Endothelial cell (in vitro differentiated cells): ENCODE data around the gene UBE2G2. TPM values are rescaled to one million over a fixed set of nuclear protein-coding genes. Genes with fewer than 3 reads are reported as not detected.
A peak's percentile ranks its signal among the peaks of the same experiment; 100 is the strongest.

Source experiments
- DNase-seq: peaks from one replicate; pipeline ENCODE4 v3.0.0; 2021; ENCODE audit warnings: low spot score
- H3K27ac Mint-ChIP-seq: one replicate; pipeline ENCODE4 v1.8.0; 2021; ENCODE audit warnings: mixed read lengths, inconsistent platforms; ENCODE audit not compliant: unreplicated experiment
- H3K27me3 Mint-ChIP-seq: one replicate; pipeline ENCODE4 v1.8.0; 2021; ENCODE audit warnings: mild to moderate bottlenecking, moderate library complexity, mixed read lengths, inconsistent platforms; ENCODE audit not compliant: unreplicated experiment
- H3K36me3 Mint-ChIP-seq: one replicate; pipeline ENCODE4 v1.8.0; 2021; ENCODE audit warnings: mild to moderate bottlenecking, low read depth, mixed read lengths, inconsistent platforms; ENCODE audit not compliant: unreplicated experiment
- H3K4me1 Mint-ChIP-seq: one replicate; pipeline ENCODE4 v1.8.0; 2021; ENCODE audit warnings: mild to moderate bottlenecking, mixed read lengths, inconsistent platforms; ENCODE audit not compliant: unreplicated experiment
- H3K4me3 Mint-ChIP-seq: one replicate; pipeline ENCODE4 v1.8.0; 2021; ENCODE audit warnings: mild to moderate bottlenecking, mixed read lengths, inconsistent platforms; ENCODE audit not compliant: unreplicated experiment
- H3K9me3 Mint-ChIP-seq: one replicate; pipeline ENCODE4 v1.8.0; 2021; ENCODE audit warnings: mixed read lengths, inconsistent platforms; ENCODE audit not compliant: unreplicated experiment
- total RNA-seq: library from RNA; stranded (reverse); fragmentation: NEBNext Ultra II Directional; extraction: Animal tissue kit (Norgen Biotek cat#: 25700); gene quantifications from one replicate; pipeline ENCODE4 v1.2.1, GENCODE V29; 2021; ENCODE audit not compliant: unreplicated experiment
- TF ChIP-seq, protein P1 (sequence below): fragments of 200-600 bp; sonication (generic); IDR thresholded peaks from one replicate; pipeline ENCODE4 v1.5.0; 2021; ENCODE audit warnings: antibody characterized with exemption; ENCODE audit not compliant: unreplicated experiment

Gene UBE2G2
- total RNA-seq, 1 donor from 2014 or later = 49.6 TPM

DNA sequence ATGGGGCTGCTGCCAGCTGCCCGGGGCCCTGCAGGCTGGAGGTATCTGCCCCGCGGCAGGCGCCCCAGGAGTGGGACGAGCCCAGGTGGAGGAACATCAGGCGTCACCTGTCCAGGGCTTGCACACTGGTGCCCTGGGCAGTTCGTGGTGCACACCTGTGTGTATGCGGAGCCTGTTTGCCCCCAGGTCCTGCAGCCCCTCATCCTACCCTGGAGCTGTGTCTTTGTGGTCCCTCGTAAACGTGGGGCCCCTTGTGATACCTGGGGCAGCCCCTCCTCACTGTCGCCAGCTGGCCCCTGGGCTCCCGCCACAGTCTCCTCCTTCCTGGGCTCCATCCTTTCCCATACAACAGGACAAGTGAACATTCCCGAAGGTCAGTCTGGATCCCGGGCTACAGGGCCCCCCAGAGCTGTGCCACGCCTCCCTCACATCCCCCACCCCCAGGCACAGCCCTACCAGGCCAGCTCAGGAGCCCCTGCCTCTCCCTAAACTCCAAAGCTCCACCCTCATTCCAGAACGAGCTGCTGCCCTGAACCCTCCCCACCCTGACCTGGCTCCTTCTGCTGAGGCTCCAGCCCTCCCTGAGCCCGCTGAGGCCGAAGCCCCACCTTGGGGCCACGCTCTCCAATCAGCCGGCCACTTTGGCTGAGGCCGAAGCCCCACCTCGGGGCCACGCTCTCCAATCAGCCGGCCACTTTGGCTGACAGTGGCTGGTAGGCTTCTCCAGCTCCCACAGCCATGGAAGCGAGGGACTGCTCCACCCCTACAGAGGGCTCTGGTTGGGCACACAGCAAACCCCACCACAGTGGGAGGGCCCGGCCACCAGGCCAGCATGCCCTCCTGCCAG, 42.6 kb downstream of the UBE2G2 start:
- Mint-ChIP-seq H3K27ac (no peak overlapping the region), H3K4me1 (no peaks in the 10 kb centered on the region), H3K27me3 (peaks cover 4% of the 10 kb centered on the region), H3K4me3 (no peak overlapping the region), H3K9me3 (peaks cover 5% of the 10 kb centered on the region), H3K36me3 (peaks cover 5% of the 10 kb centered on the region)
- DNase-seq = no peak
- TF ChIP-seq, protein P1, sequence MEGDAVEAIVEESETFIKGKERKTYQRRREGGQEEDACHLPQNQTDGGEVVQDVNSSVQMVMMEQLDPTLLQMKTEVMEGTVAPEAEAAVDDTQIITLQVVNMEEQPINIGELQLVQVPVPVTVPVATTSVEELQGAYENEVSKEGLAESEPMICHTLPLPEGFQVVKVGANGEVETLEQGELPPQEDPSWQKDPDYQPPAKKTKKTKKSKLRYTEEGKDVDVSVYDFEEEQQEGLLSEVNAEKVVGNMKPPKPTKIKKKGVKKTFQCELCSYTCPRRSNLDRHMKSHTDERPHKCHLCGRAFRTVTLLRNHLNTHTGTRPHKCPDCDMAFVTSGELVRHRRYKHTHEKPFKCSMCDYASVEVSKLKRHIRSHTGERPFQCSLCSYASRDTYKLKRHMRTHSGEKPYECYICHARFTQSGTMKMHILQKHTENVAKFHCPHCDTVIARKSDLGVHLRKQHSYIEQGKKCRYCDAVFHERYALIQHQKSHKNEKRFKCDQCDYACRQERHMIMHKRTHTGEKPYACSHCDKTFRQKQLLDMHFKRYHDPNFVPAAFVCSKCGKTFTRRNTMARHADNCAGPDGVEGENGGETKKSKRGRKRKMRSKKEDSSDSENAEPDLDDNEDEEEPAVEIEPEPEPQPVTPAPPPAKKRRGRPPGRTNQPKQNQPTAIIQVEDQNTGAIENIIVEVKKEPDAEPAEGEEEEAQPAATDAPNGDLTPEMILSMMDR = no peak

DNA sequence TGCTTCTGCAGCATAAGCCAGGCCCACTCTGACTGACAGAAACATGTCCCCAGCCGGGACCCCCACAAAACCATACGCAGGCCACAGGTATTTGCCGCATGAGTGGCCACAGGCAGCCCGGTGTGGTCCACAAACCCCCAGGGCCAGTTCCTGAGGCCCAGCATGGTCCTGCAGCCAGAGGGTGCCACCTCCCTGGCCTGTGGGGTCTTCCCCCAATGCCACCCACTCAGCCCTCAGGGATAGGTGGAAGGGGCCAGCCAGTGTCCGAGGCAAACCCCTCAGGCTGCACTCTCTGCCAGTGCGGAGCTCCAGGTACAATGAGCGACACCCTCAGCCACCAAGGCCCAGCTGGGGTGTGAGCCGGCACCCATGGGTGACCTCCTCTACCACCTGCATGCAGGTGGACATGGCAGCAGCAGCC, 43.5 kb downstream of the UBE2G2 start:
- DNase-seq = no peak
- no peak overlapping the region for H3K27ac Mint-ChIP-seq
- no peak overlapping the region for H3K4me3 Mint-ChIP-seq
- peaks cover 4% of the 10 kb centered on the region for H3K27me3 Mint-ChIP-seq
- peaks cover 5% of the 10 kb centered on the region for H3K9me3 Mint-ChIP-seq
- no peaks in the 10 kb centered on the region for H3K4me1 Mint-ChIP-seq
- TF ChIP-seq, protein P1 = no peak
- H3K36me3 Mint-ChIP-seq = peaks cover 5% of the 10 kb centered on the region

DNA sequence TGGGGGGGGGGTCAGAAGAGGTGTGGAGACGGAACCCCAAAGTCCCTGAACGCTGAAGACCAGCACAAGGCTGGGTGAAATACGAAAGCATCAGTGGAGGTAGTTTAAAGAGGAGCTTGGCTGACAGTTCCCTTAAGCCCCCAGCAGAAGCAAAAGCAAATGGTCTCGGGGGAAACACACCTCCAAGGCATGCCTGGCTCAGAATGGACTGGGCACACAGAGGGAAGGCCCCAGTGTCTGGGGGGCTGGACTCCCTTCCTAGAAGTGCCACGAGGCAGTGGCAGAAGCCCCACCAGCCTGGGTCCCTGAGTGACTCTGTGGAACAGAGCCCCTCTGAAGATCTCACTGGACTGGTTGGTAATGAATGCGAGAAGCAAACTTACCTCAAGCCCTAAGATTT, 43.9 kb downstream of the UBE2G2 start:
- Mint-ChIP-seq H3K4me1 (peaks cover 3% of the 10 kb centered on the region), H3K9me3 (peaks cover 5% of the 10 kb centered on the region), H3K27ac (no peak overlapping the region), H3K27me3 (peaks cover 5% of the 10 kb centered on the region), H3K36me3 (peaks cover 5% of the 10 kb centered on the region), H3K4me3 (no peak overlapping the region)
- DNase-seq = no peak
- TF ChIP-seq, protein P1 = no peak

GRCh38 chr21:44756423-44757185, 45.0 kb downstream of the UBE2G2 start:
- Mint-ChIP-seq H3K4me1 (peaks cover 7% of the 10 kb centered on the region), H3K27ac (peak overlapping the region; percentile 18), H3K9me3 (peaks cover 5% of the 10 kb centered on the region), H3K36me3 (peaks cover 5% of the 10 kb centered on the region), H3K27me3 (peaks cover 8% of the 10 kb centered on the region), H3K4me3 (no peak overlapping the region)
- DNase-seq = no peak
- TF ChIP-seq, protein P1 = no peak
